Calu3 (cell line): Measurements from ENCODE around the gene GMPPA. TPM values are rescaled to one million over a fixed set of nuclear protein-coding genes. Genes with fewer than 3 reads are reported as not detected.

Experiments used
- BruUV-seq: library from RNA; stranded (reverse); fragments of 400-500 nt; replicated peaks from 2 replicates; lab custom pipeline; 2021; lab: Mats Ljungman, UMichigan
- CTCF ChIA-PET: fragments of 300-600 bp; sonication (Branson Sonifier 250); formaldehyde crosslinking; loops from one replicate; lab custom pipeline; 2022; ENCODE audit warnings: antibody characterized with exemption; lab: Charles Lee
- DNase-seq: peaks from one replicate; pipeline ENCODE4 v3.0.0; 2022
- H3K27ac Mint-ChIP-seq: one replicate; pipeline ENCODE4 v1.8.0; 2022; ENCODE audit warnings: mixed read lengths; ENCODE audit not compliant: unreplicated experiment
- H3K27me3 Mint-ChIP-seq: one replicate; pipeline ENCODE4 v1.8.0; 2022; ENCODE audit warnings: mixed read lengths; ENCODE audit not compliant: unreplicated experiment
- H3K36me3 Mint-ChIP-seq: one replicate; pipeline ENCODE4 v1.8.0; 2022; ENCODE audit warnings: mild to moderate bottlenecking, moderate library complexity, mixed read lengths; ENCODE audit not compliant: insufficient read depth, unreplicated experiment
- H3K4me1 Mint-ChIP-seq: one replicate; pipeline ENCODE4 v1.8.0; 2022; ENCODE audit warnings: mild to moderate bottlenecking, low read depth, mixed read lengths; ENCODE audit not compliant: unreplicated experiment
- H3K4me3 Mint-ChIP-seq: one replicate; pipeline ENCODE4 v1.8.0; 2022; ENCODE audit warnings: mild to moderate bottlenecking, low read depth, moderate library complexity, mixed read lengths; ENCODE audit not compliant: unreplicated experiment
- H3K9me3 Mint-ChIP-seq: one replicate; pipeline ENCODE4 v1.8.0; 2022; ENCODE audit warnings: low read depth, mixed read lengths; ENCODE audit not compliant: unreplicated experiment
- CTCF ChIP-seq: fragments of 200-600 bp; IDR thresholded peaks from one replicate; pipeline ENCODE4 v1.8.0; 2022; ENCODE audit warnings: antibody characterized with exemption; ENCODE audit not compliant: unreplicated experiment
- intact Hi-C: fragments of 100-400 bp; cut with micrococcal nuclease; formaldehyde crosslinking; loops from one replicate; pipeline ENCODE4 v1.10.0; 2022; ENCODE audit not compliant: unreplicated experiment
- total RNA-seq: library from RNA; stranded (reverse); gene quantifications from 2 replicates; pipeline ENCODE4 v1.2.3, GENCODE V29; 2022

GMPPA gene
- total RNA-seq, 1 experiment from 2014 or later: 53.0 TPM

DNA sequence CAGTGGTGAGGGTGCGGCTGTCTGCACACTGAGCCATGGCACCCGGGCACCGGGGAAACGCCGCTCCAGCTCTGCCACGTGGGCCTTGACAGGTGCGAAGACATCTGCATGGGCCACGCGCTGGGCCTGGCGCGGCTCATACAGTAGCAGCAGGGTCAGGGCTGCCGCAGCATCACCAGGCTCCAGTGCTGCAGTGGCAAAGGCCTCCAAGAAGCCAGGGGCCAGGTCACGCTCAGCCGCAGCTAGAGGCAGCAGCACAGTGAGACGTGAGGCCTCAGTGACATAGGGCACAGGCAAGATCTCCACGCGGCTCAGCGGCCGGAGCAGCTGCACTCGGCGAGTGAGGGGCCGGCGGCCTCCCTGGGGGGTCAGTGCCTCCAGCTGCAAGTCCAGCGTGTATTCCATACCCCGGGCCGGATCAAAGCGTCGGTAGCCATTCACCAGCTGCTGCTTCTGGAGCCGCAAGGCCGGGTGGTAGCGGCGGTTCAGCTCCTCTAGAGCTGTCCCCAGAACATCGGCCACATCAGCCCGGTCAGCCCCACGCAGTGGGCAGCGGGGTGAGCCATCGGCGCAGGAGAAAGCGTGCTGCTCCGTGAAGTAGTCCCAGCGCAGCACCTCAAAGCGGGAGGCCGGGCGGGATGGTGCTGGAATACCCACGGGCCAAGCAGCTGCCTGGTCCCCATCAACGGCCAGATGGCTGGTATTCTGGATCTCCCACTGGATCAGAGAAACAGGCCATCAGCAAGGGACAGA, 41.4 kb downstream of the GMPPA start:
- peaks cover 37% of the 10 kb centered on the region for H3K4me1 Mint-ChIP-seq
- intact Hi-C loops: loop anchor here (5.0 kb wide), 1 partner anchor 102 kb away; no protein-coding TSS in a partner anchor
- no peak overlapping the region for H3K27ac Mint-ChIP-seq
- no TSS peak for BruUV-seq
- TF ChIP-seq CTCF: no peak
- CTCF ChIA-PET: interaction anchor here (1.1 to 1.7 kb wide), 2 partner anchors 10 to 149 kb away, joined by 5 read pairs; no protein-coding TSS in a partner anchor
- no peaks in the 10 kb centered on the region for H3K9me3 Mint-ChIP-seq
- peaks cover 75% of the 10 kb centered on the region for H3K36me3 Mint-ChIP-seq
- no peak overlapping the region for H3K4me3 Mint-ChIP-seq
- no peak for DNase-seq
- peaks cover 9% of the 10 kb centered on the region for H3K27me3 Mint-ChIP-seq

DNA sequence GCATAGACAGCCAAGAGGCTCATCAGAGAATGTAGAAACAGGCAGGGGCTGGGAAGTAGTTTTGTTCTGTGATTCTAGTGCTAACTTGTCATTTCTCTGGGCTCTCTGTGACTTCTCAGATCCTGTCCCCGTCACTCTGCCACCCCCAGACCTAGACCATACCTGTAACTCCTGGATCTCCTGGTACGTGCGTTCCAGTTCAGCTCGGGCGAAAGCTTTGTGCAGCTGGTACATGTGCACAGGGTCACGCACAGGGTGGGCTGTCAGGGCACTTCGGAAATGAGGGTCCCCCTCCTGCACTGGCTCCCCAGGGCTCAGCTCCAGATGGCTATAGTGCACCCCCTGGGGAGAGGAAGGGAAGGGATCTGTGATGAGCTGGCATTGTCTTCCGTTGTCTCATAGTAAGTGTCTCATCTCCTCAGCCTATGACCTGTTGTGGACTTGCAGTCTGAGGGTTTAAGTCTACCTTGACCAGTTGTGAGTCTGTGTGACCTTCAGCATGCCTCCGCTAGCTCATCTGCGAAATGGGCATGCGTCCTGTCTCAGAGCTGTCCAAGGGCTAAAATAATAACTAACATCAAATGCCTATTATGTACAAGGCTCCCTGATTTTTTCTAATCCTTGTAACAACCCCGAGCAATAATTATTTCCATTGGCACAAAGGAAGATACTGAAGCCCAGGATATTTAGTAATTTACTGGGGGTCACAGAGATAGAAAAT, 42.3 kb downstream of the GMPPA start:
- Mint-ChIP-seq H3K36me3 (peaks cover 71% of the 10 kb centered on the region), H3K4me3 (peak overlapping the region; percentile 91), H3K27ac (peak overlapping the region; percentile 28), H3K27me3 (peaks cover 18% of the 10 kb centered on the region), H3K4me1 (peaks cover 38% of the 10 kb centered on the region), H3K9me3 (no peaks in the 10 kb centered on the region)
- no peak for TF ChIP-seq CTCF
- CTCF ChIA-PET: interaction anchor here (0.6 to 1.1 kb wide), 4 partner anchors 9 to 247 kb away, joined by 3 to 5 read pairs (median 4); partner anchors contain the start of gene OBSL1
- DNase-seq: no peak
- intact Hi-C loops: loop anchor here (1.0 to 5.0 kb wide), 2 partner anchors 101 to 148 kb away; no protein-coding TSS in a partner anchor
- BruUV-seq: no TSS peak

GRCh38 chr2:219541611-219542180, 43.0 kb downstream of the GMPPA start:
- peak overlapping the region; percentile 28 for H3K27ac Mint-ChIP-seq
- H3K36me3 Mint-ChIP-seq: peaks cover 65% of the 10 kb centered on the region
- peaks cover 32% of the 10 kb centered on the region for H3K4me1 Mint-ChIP-seq
- intact Hi-C loops: loop anchor here (1.0 to 5.0 kb wide), 3 partner anchors 55 to 148 kb away; partner anchors contain the start of gene STK11IP
- H3K9me3 Mint-ChIP-seq: no peaks in the 10 kb centered on the region
- CTCF ChIA-PET: interaction anchor here (0.6 to 1.1 kb wide), 7 partner anchors 10 to 1586 kb away, joined by 3 to 5 read pairs (median 4); partner anchors contain the start of gene OBSL1
- BruUV-seq: no TSS peak
- TF ChIP-seq CTCF: peak; percentile 99
- peaks cover 25% of the 10 kb centered on the region for H3K27me3 Mint-ChIP-seq
- DNase-seq: peak; percentile 96
- H3K4me3 Mint-ChIP-seq: peak overlapping the region; percentile 91
